ENCODE measurements around the gene MBTPS1. TPM values are rescaled to one million over a fixed set of nuclear protein-coding genes. Genes with fewer than 3 reads are reported as not detected.

Gene MBTPS1
- total RNA-seq, 4 donors from 2014 or later: 57.0 to 98.8 (median 81.4) TPM

- intact Hi-C loops (cut with DNase I; ENCODE audit: low total_unique reads): loop anchor here (10.0 kb wide), 2 partner anchors 107 to 237 kb away; partner anchors contain the start of gene OSGIN1
- no peak for TF ChIP-seq POLR2A (IDR thresholded peaks at IDR 0.05)
- TF ChIP-seq CTCF (IDR thresholded peaks at IDR 0.05): no peak
- 88 to 91% methylated on average over 6 to 7 of the region's 7 CpGs for WGBS, 2 donors
- DNase-seq (ENCODE audit: low spot score in 2 of 2): peak in 1 of 2 donors; percentile 65
- H3K4me3 ChIP-seq (ENCODE audit: low read depth, poor library complexity, severe bottlenecking): no peak overlapping the region
These were observed 55.4 kb downstream of the MBTPS1 start for GRCh38 chr16:84061236-84061819.

- no peak for TF ChIP-seq POLR2A (IDR thresholded peaks at IDR 0.05)
- TF ChIP-seq CTCF (IDR thresholded peaks at IDR 0.05): no peak
- intact Hi-C loops (cut with DNase I; ENCODE audit: low total_unique reads): loop anchor here (10.0 kb wide), 2 partner anchors 105 to 235 kb away; partner anchors contain the start of gene OSGIN1
- 92 to 93% methylated on average over 28 of the region's 28 CpGs for WGBS, 2 donors
- H3K4me3 ChIP-seq (ENCODE audit: low read depth, poor library complexity, severe bottlenecking): no peak overlapping the region
- DNase-seq (ENCODE audit: low spot score in 2 of 2): peak in 1 of 2 donors; percentile 60
These were observed 56.5 kb downstream of the MBTPS1 start for GRCh38 chr16:84059946-84060901.

- WGBS, 2 donors: 82 to 87% methylated on average over 11 of the region's 11 CpGs
- no peak for TF ChIP-seq POLR2A (IDR thresholded peaks at IDR 0.05)
- TF ChIP-seq CTCF (IDR thresholded peaks at IDR 0.05): no peak
- peak in 1 of 2 donors; percentile 57 for DNase-seq (ENCODE audit: low spot score in 2 of 2)
- H3K4me3 ChIP-seq (ENCODE audit: low read depth, poor library complexity, severe bottlenecking): no peak overlapping the region
- intact Hi-C loops (cut with DNase I; ENCODE audit: low total_unique reads): no loop called here
These were observed 57.6 kb downstream of the MBTPS1 start for GRCh38 chr16:84059111-84059510.

- WGBS, 2 donors: 92% methylated on average over 11 of the region's 11 CpGs
- intact Hi-C loops (cut with DNase I; ENCODE audit: low total_unique reads): no loop called here
- DNase-seq (ENCODE audit: low spot score in 2 of 2): peak in 1 of 2 donors; percentile 82
- TF ChIP-seq POLR2A (IDR thresholded peaks at IDR 0.05): no peak
- no peak for TF ChIP-seq CTCF (IDR thresholded peaks at IDR 0.05)
- H3K4me3 ChIP-seq (ENCODE audit: low read depth, poor library complexity, severe bottlenecking): no peak overlapping the region
These were observed 58.1 kb downstream of the MBTPS1 start for GRCh38 chr16:84058664-84059063.

GRCh38 chr16:84058211-84058610, 58.5 kb downstream of the MBTPS1 start:
- no peak overlapping the region for H3K4me3 ChIP-seq (ENCODE audit: low read depth, poor library complexity, severe bottlenecking)
- TF ChIP-seq POLR2A (IDR thresholded peaks at IDR 0.05) (no peak), CTCF (IDR thresholded peaks at IDR 0.05) (no peak)
- intact Hi-C loops (cut with DNase I; ENCODE audit: low total_unique reads): no loop called here
- 95 to 96% methylated on average over 15 of the region's 15 CpGs for WGBS, 2 donors
- DNase-seq (ENCODE audit: low spot score in 2 of 2): peak in 1 of 2 donors; percentile 54
